ENCODE measurements around the gene MAP1LC3B2.

MAP1LC3B2 gene

GRCh38 chr12:116532428-116532827 lies 26.8 kb upstream of the MAP1LC3B2 start:
- DNase-seq = no peak
- Mint-ChIP-seq H3K36me3 (ENCODE audit: low read depth) (no peaks in the 10 kb centered on the region), H3K4me3 (peak overlapping the region; percentile 78), H3K9me3 (no peaks in the 10 kb centered on the region), H3K27ac (no peak overlapping the region), H3K27me3 (peaks cover 2% of the 10 kb centered on the region), H3K4me1 (ENCODE audit: low read depth) (peaks cover 29% of the 10 kb centered on the region)

GRCh38 chr12:116532986-116533342 lies 26.2 kb upstream of the MAP1LC3B2 start:
- Mint-ChIP-seq H3K27me3 (no peaks in the 10 kb centered on the region), H3K36me3 (ENCODE audit: low read depth) (no peaks in the 10 kb centered on the region), H3K9me3 (no peaks in the 10 kb centered on the region), H3K4me1 (ENCODE audit: low read depth) (peaks cover 35% of the 10 kb centered on the region), H3K27ac (no peak overlapping the region), H3K4me3 (peak overlapping the region; percentile 78)
- DNase-seq = no peak

- Mint-ChIP-seq H3K4me3 (peak overlapping the region; percentile 78), H3K27me3 (no peaks in the 10 kb centered on the region), H3K27ac (no peak overlapping the region), H3K36me3 (ENCODE audit: low read depth) (no peaks in the 10 kb centered on the region), H3K9me3 (no peaks in the 10 kb centered on the region), H3K4me1 (ENCODE audit: low read depth) (peaks cover 41% of the 10 kb centered on the region)
- DNase-seq = peak; percentile 87
These were observed 25.6 kb upstream of the MAP1LC3B2 start for GRCh38 chr12:116533343-116534251.

GRCh38 chr12:116534311-116535121 lies 24.7 kb upstream of the MAP1LC3B2 start:
- H3K4me1 Mint-ChIP-seq (ENCODE audit: low read depth) = peaks cover 44% of the 10 kb centered on the region
- peak; percentile 33 for DNase-seq
- H3K36me3 Mint-ChIP-seq (ENCODE audit: low read depth) = no peaks in the 10 kb centered on the region
- H3K27ac Mint-ChIP-seq = no peak overlapping the region
- H3K9me3 Mint-ChIP-seq = no peaks in the 10 kb centered on the region
- peak overlapping the region; percentile 78 for H3K4me3 Mint-ChIP-seq
- no peaks in the 10 kb centered on the region for H3K27me3 Mint-ChIP-seq

DNA sequence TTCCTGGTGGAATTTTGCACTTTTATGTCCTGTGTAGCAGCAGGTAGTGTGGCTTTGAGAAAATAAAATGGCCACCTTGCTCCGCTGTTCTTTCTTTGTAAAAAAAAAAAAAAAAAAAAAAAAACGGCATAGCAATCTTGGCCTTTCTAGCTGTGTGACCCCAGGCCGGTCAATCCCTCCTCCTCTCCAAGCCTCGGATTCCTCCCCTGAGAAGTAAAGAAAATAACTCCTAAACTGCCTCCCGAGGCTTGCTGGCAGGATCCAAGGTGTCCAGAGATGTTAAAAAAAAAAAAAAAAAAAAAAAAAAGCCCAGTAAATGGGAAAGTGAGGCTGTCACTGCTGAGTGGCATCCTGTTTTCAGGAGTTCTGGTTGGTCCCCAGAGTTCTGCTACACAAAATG lies 23.9 kb upstream of the MAP1LC3B2 start:
- peaks cover 44% of the 10 kb centered on the region for H3K4me1 Mint-ChIP-seq (ENCODE audit: low read depth)
- no peaks in the 10 kb centered on the region for H3K9me3 Mint-ChIP-seq
- H3K4me3 Mint-ChIP-seq = no peak overlapping the region
- no peaks in the 10 kb centered on the region for H3K27me3 Mint-ChIP-seq
- DNase-seq = no peak
- no peak overlapping the region for H3K27ac Mint-ChIP-seq
- H3K36me3 Mint-ChIP-seq (ENCODE audit: low read depth) = no peaks in the 10 kb centered on the region

DNA sequence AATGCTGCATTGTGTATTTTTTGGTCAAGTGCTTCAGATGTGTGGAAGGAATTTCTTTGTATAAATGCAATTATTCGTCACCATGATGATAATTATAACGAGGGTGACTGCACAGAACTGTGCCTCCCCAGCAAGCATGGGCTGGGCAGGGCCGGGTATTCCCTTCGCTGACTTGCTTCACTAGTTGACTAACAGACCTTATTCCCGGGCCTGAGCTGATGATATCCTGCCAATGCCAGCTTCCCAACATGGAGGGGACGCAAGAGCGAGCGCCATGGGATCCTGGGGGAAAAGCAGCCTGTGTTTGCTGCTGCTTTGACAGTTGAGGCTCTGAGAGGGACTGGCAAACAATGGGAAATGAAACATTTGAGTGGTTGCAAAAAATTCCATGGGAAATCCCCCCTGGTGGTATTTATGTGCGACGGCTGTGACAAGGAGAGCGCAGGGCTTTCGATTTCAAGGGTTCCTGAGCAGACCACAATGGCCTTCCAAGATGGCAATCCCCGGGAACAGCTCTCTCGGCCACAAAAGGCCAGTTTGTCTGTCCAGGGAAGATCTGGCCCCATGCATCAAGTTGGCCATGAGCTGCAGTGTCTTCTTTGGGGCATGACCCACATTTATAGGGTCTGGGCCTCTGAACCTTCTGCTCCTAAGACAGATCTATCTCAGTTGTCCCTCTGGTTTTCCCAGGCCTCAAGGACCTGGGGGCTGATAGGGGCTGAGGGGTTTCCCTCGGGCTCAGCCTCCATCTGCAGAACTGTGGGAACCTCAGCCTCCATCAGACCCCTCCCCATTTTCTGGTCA lies 21.9 kb upstream of the MAP1LC3B2 start:
- H3K4me3 Mint-ChIP-seq = no peak overlapping the region
- no peaks in the 10 kb centered on the region for H3K27me3 Mint-ChIP-seq
- no peak for DNase-seq
- no peaks in the 10 kb centered on the region for H3K9me3 Mint-ChIP-seq
- peak overlapping the region; percentile 53 for H3K27ac Mint-ChIP-seq
- H3K36me3 Mint-ChIP-seq (ENCODE audit: low read depth) = no peaks in the 10 kb centered on the region
- H3K4me1 Mint-ChIP-seq (ENCODE audit: low read depth) = peaks cover 43% of the 10 kb centered on the region

- H3K36me3 Mint-ChIP-seq (ENCODE audit: low read depth) = no peaks in the 10 kb centered on the region
- no peak for DNase-seq
- peaks cover 35% of the 10 kb centered on the region for H3K4me1 Mint-ChIP-seq (ENCODE audit: low read depth)
- H3K27ac Mint-ChIP-seq = peak overlapping the region; percentile 53
- H3K9me3 Mint-ChIP-seq = no peaks in the 10 kb centered on the region
- no peak overlapping the region for H3K4me3 Mint-ChIP-seq
- no peaks in the 10 kb centered on the region for H3K27me3 Mint-ChIP-seq
These were observed 21.0 kb upstream of the MAP1LC3B2 start for GRCh38 chr12:116538076-116538591.

DNA sequence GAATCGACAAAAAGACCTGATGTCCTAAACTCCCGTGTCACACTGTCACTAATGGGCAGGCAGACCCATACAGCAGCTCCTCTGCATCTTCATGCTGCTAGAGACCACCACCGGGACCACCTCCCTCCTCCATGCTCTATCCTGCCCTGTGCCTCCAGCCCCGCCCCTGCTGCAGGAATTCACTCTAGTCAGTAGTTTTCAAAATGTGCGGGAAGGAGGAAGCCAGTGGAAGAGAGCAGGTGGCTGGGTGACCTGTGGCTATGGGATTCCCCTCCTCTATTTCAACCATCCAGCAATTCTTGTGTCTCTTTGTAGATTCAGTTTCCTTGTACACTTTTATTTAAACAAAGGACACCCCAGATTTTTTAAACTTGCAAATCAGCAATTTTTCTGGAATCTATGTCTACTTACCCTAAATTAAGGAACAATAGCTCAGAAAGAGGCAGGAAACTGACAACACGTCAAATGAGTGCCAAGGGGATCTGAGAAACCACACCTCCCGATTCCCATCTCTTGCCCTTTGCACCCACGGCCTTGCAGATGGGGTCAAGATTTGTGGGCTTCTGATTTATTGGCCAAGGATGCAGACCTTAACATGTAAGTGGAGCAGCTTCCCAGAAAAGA lies 20.4 kb upstream of the MAP1LC3B2 start:
- no peak overlapping the region for H3K27ac Mint-ChIP-seq

GRCh38 chr12:116539361-116539771 lies 19.8 kb upstream of the MAP1LC3B2 start:
- H3K4me3 Mint-ChIP-seq = no peak overlapping the region
- H3K36me3 Mint-ChIP-seq (ENCODE audit: low read depth) = no peaks in the 10 kb centered on the region
- peaks cover 27% of the 10 kb centered on the region for H3K4me1 Mint-ChIP-seq (ENCODE audit: low read depth)
- no peaks in the 10 kb centered on the region for H3K27me3 Mint-ChIP-seq
- no peaks in the 10 kb centered on the region for H3K9me3 Mint-ChIP-seq
- no peak overlapping the region for H3K27ac Mint-ChIP-seq
- no peak for DNase-seq

More for the DNA sequence above, 20.4 kb upstream of the MAP1LC3B2 start:
- Mint-ChIP-seq H3K4me1 (ENCODE audit: low read depth) (peaks cover 30% of the 10 kb centered on the region), H3K9me3 (no peaks in the 10 kb centered on the region), H3K4me3 (no peak overlapping the region), H3K36me3 (ENCODE audit: low read depth) (no peaks in the 10 kb centered on the region), H3K27me3 (no peaks in the 10 kb centered on the region)
- DNase-seq = no peak

DNA sequence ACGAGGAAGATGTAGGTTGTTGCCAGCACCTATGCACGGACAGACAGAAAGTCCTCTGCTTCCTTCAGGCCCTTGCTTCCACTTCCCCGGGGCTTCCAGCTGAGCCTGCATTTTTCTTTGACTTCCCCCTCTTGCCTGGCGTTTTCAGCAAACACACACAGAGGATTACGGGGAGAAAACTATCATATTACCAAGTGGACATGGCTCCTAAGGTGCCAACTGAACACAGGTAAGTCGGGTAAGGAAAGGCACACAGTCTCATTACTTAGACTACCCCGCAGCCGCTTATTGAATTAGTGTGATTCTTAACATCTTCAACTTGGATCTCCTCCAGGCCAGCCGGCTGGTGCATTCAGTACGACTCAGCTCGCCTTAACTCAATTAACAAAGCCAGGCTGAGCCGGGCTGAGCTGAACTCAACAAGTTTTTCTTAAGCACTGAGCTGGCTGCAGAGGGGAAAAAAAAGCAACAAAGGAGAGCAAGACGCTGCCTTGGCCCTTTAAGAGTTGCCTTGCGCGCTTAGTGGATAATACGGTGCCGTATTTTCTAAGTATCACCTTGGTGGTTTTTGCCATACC lies 19.2 kb upstream of the MAP1LC3B2 start:
- Mint-ChIP-seq H3K27ac (no peak overlapping the region), H3K9me3 (no peaks in the 10 kb centered on the region), H3K4me1 (ENCODE audit: low read depth) (peaks cover 25% of the 10 kb centered on the region), H3K36me3 (ENCODE audit: low read depth) (no peaks in the 10 kb centered on the region), H3K4me3 (no peak overlapping the region), H3K27me3 (no peaks in the 10 kb centered on the region)
- no peak for DNase-seq

DNA sequence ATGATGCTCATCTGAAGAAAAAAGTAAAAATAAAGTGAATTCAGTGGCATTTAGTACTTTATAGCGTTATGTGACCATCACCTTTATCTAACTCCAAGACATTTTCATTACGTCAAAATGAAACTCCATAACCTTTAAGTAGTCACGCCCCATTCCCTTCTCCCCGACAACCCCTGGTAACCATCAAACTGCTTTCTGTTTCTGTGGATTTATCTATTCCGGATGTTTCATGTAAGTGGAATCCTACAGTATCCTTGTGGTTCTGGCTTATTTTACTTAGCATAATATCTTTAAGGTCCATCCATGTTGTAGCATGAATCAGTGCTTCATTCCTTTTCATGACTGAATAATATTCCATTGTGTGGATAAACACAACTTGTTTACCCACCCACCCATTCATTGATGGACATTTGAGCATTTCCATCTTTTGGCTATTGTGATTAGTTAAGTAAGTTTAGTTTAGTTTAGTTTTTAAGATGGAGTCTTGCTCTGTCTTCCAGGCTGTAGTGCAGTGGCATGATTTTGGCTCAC lies 18.5 kb upstream of the MAP1LC3B2 start:
- Mint-ChIP-seq H3K27ac (no peak overlapping the region), H3K4me1 (ENCODE audit: low read depth) (peaks cover 25% of the 10 kb centered on the region), H3K9me3 (no peaks in the 10 kb centered on the region), H3K36me3 (ENCODE audit: low read depth) (no peaks in the 10 kb centered on the region), H3K27me3 (no peaks in the 10 kb centered on the region), H3K4me3 (no peak overlapping the region)
- DNase-seq = no peak

GRCh38 chr12:116541547-116542344 lies 17.4 kb upstream of the MAP1LC3B2 start:
- no peaks in the 10 kb centered on the region for H3K27me3 Mint-ChIP-seq
- H3K27ac Mint-ChIP-seq = no peak overlapping the region
- H3K9me3 Mint-ChIP-seq = no peaks in the 10 kb centered on the region
- H3K4me3 Mint-ChIP-seq = no peak overlapping the region
- no peak for DNase-seq
- H3K36me3 Mint-ChIP-seq (ENCODE audit: low read depth) = no peaks in the 10 kb centered on the region
- H3K4me1 Mint-ChIP-seq (ENCODE audit: low read depth) = peaks cover 21% of the 10 kb centered on the region

Measured in activated T-cell treated with anti-CD3 and anti-CD28 coated beads, Interleukin-2, amount 50 U/mL, for 24 hours (primary cell).